ENCODE results near the gene MGAT2.
"Not testable (repeated sequence)": the region's sequence is repeated elsewhere in the genome, so short reads cannot be mapped to it uniquely, and the experiment has no call there.

MGAT2 gene

DNA sequence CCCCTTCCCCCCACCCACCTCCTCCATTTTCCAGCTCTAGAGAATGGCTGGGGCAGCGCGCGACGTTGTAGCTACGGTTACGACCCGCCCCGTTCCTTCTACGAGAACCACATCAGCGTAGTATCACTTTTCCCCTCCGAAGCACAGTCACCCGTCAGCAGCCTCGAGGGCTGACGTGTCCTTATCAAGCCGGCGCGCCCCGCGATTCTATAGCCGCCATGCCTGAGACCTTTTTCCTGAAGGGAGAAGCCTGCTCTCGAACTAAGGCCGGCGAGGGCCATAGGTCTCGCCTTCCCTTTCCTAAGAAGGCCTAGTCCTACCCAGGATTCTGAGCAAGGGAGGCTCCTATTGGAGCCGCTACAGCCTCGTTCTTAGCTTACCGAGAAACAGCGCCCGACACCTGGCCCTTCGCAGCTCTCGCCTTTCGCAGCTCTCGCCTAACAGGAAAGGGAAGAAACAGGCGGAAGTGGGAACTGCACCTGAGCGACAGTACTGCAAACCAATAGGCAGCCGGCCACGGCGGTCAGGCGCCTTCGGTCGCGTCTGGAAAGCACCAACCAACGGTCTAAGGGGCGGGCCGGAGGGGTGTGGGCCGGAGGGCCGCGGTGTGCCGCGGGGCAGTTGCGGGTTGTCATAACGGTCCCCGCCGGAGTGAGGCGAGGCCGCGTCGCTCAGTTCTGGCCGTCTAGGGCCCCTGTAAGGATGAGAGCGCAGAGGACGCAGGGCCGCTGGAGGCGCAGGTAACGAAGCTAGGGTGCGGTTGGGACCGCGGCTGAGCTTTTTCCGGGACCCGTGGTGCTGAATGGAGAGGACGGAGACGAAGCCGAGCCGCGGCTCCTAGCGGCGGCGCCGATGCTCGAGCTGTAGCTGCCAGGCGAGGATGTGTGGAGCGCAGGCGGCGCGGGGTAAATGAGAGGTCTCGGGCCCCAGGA is at the start of gene MGAT2, which contains the start of gene RPL36AL:
TSS of gene MGAT2 (plus strand) at position 618 of the 932 bp plus-strand sequence. CDS start 470 bp downstream, outside the sequence.
TSS of gene RPL36AL (minus strand) at position 445 of the 932 bp plus-strand sequence. CDS start 1,522 bp downstream, outside the sequence.
- DNase-seq (ENCODE audit: low spot score) = peak; percentile 97

GRCh38 chr14:49574038-49574437 is 46.6 kb upstream of the MGAT2 start:
- no peak for DNase-seq (ENCODE audit: low spot score)

DNA sequence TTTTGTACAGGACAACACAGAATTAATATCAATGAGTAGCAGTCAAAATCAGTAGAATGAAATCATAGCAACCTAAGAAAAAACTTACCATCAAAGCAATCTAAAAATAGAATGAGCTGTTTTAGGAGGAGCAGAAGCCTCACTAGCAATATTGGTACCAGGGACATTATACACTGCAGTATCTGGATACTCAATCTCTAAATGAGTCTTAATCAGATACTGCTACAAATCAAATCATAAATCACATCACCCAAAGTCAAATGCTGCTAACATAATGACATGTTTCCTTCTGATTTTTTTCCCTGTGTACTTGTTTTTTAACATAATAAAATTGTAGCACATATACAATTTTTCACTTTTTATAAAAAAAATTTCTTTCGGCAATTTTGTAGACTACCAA is 42.5 kb upstream of the MGAT2 start:
- DNase-seq (ENCODE audit: low spot score) = no peak

- no peak for DNase-seq (ENCODE audit: low spot score)
Measured at GRCh38 chr14:49579841-49580240, 40.8 kb upstream of the MGAT2 start.

- no peak for DNase-seq (ENCODE audit: low spot score)
Measured at GRCh38 chr14:49581209-49582112, 39.1 kb upstream of the MGAT2 start.

DNA sequence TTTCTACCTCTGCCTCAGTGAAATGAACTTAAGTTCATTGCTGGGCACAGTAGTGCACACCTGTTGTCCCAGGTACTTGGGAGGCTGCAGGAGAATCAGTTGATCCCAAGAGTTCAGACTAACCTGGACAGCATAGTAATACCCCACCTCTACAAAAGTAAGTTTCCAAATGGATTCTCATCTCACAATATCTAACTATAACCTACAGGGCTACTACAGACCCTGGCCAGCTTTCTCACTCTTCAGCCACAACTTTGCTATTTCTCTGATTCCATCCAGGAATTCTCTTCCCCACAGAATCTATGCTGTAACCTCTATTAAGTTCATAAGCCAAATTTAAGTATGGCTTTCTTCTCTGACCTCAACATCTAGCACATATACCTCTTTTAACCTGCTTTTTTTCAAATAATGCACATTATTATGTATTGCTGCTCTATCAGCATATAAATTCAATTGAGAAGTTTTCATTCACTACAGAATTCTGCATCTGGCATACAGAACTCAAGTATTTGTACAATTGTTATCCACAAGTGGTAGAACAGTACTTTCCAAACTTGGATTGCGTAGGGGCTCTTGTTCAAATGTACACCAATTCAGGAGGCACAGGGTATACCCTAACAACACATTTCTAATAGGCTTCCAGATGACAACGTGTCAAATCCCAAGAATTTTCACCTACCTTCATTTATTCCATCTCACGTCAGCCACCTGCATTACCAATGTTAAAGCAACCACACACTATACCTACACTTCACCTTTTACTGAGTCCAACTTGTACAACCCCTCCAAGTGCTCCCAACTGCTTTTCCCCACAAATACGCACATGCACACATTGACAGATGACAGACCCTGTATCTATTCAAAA is 38.3 kb upstream of the MGAT2 start:
- no peak for DNase-seq (ENCODE audit: low spot score)

DNA sequence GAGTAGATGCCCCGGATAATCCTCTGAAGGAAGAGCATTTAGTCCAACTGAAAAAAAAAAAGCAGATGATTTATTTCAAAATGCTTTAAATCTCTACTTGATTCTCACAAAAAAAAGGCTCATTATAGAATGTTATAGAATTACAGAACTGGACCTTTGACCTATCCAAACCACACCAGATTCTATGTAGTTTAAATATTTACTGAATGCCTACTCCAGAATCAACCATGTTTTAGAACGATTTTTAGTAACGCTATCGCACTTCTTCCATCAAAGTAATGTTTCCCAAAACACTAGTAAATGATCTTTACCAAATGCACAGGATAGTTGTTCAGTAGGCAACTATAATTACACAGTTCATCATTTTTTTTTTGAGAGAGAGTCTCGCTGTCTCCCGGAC is 37.0 kb upstream of the MGAT2 start:
- DNase-seq (ENCODE audit: low spot score) = no peak

DNA sequence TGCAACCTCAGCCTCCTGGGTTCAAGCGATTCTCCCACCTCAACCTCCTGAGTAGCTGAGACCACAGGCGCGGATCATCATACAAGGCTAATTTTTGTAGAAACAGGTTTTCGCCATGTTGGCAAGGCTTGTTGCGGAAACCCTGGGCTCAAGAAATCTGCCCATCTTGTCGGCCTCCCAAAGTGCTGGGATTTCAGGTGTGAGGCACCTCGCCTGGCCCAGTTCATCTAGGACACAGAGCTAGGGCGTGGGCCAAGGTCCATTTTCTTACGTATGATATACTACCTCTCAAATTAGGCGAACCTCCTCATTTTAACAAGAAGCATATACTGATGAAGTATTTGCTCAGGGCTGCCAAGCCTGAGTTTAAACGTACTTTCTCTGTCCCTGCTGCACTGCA is 36.5 kb upstream of the MGAT2 start:
- no peak for DNase-seq (ENCODE audit: low spot score)

- DNase-seq (ENCODE audit: low spot score) = not testable (repeated sequence)
Measured at GRCh38 chr14:49584981-49585640, 35.5 kb upstream of the MGAT2 start.

DNA sequence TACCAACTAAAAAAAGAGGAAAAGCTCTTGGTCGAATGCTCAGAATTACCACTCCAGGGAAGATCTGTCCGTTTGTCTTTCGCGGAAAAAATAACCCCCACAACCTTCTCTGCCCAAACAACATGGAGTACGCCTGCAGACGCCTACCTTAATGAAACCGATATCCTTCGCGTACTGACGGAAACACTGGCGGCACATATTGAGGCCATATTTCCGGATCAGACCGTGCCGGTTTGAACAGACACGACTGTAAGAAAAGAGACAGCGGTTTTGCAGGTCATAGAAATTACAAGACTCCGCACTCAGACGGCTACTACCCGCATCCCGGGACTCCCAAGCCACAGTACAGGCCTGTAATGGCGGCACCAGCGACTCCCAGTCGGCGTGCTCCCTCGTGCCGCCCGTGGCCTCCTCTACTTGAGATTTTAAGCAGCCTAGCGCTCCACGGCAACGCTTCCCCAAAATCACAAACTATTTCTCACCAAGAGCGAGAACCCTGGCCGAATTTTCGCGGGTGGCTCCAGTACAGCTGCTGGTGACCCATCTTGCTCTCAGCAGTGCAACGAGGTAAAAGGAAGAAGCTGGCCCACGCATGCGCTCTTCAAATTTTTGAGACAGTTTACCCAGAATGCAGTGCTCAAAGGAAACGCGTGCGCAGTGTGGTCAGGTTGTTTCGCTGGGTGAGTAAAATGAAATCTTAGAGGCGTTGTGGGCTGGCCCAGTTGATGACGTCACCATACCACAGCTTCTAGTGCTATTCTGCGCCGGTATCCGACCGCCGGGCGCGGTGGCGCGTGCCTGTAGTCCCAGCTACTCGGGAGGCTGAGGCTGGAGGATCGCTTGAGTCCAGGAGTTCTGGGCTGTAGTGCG is 34.6 kb upstream of the MGAT2 start, which contains the start of gene RPS29:
TSS of gene RPS29 (minus strand) at position 578 of the 870 bp plus-strand sequence. CDS start at position 544, 34 bp downstream.
- peak; percentile 99 for DNase-seq (ENCODE audit: low spot score)

DNA sequence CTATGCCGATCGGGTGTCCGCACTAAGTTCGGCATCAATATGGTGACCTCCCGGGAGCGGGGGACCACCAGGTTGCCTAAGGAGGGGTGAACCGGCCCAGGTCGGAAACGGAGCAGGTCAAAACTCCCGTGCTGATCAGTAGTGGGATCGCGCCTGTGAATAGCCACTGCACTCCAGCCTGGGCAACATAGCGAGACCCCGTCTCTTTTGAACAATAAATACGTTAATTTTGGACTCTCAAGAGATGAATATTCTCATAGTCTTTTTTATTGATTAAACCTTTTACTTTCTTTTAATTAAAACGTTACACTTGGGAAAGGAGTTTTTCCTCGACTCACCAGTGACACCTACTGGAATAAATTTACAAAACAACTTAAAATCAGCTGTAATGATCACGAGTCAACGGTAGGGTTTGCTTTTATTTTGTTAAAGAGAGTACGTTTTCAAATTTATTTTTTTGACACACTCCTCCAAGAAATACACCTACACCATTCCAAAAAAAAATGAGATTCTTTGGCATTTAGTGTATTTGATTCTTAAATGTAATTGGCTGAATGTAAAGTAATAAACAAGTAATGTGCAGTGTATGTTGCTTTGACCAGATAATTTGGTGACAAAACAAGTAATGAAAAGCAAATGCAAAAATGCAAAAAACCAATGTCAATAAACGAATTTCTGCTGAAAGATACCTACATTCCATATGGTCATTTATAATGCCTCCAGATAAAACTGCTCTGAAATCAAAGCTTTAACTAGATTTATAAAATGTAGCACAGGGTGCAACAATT is 33.7 kb upstream of the MGAT2 start:
- peak; percentile 81 for DNase-seq (ENCODE audit: low spot score)

DNA sequence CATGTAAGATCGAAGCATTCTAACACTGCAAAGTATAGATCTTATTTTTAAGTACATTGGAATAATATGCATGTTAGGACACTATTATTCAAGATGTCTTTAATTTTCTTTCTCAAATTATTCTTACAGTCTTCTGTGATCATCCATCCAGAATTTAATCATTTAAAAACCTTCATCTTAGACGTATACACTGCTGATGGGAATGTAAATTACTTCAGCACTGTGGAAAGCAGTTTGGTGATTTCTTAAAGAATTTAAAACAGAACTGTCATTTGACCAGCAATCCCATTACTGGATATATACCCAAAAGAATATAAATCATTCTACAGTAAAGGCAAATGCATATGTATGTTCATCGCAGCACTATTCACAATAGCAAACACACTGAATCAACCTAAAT is 31.2 kb upstream of the MGAT2 start:
- DNase-seq (ENCODE audit: low spot score) = no peak

- no peak for DNase-seq (ENCODE audit: low spot score)
Measured at GRCh38 chr14:49593016-49593415, 27.6 kb upstream of the MGAT2 start.

DNA sequence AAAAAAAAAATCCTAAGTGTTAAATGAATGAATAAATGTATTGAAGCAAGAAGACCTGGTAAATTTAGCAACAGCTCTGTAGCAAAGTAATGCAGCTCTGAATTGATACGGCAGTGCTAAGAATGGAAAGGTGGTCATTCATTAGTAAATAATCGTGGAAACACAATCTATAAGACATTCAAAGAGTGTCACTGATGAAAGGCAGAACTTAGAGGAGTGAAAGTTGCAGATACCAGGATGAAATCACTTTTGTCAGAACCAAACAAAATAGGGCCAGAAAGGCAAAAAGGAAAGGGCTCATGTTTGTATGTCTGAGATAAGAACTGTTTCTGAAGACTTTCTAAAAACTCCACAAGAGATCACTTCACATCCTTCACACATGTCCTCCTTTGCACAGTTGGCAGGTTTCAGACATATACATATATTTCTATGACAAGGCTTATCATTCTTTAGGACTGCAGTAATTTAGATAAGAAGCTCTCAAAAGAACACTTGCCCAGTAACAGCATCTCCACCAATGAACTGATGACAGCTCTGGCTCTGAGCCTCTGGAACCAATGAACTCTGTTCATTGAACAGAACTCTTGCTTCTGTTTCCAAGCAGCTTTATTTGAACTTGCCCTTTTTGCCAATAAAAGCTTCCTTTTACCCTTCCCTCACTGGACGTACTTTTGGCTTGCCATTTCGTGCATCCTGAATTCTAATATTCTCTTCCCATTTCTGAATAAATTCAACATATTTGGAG is 26.1 kb upstream of the MGAT2 start:
- DNase-seq (ENCODE audit: low spot score) = no peak

DNA sequence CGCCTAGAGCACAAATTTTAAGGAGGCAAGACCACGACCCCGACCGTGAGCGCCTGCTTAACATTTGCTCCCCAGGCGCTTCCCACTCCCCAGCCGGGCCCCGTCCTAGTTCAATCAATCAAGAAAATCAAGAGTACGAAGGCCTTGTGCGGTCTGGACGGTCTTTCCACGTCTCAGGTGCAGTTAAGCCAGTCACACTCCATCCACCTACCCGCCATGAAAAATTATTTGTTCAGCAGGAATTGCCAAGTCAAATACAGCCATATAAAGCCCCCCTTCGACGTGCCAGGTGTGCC is 22.5 kb upstream of the MGAT2 start:
- DNase-seq (ENCODE audit: low spot score) = no peak

DNA sequence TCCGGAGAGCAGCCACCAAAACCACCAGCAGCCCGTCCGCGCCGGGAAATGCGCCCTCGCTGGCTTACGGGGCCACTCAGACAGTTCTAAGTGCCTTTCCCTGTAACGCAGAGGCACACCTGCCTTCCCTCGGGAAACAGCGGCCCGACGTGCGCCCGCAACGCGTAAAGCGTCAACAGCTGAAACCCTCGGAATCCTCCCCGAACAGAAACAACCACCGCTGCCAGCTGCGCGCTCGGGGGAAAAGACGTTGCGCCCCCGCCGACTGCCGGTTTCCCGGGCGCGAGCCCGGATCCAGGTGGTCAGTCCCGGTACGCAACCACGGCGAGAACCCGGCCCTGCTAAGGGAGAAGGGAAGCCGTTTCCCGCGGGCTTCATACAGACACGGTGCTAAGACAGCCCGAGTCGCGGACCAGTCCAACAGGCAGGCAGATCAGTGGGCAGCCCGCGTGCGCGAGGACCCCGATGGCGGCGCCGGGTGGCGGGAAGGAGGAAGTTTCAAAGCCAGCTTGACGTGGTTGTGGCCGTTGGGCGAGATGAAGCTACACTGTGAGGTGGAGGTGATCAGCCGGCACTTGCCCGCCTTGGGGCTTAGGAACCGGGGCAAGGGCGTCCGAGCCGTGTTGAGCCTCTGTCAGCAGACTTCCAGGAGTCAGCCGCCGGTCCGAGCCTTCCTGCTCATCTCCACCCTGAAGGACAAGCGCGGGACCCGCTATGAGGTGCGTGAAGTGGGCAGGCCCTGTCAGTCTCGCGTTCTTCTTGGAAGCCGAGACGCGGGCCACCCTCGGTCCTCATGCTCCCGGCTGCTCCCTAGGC is 21.9 kb upstream of the MGAT2 start, which contains the start of gene LRR1:
TSS of gene LRR1 (plus strand) at position 456 of the 816 bp plus-strand sequence. CDS start at position 537, 81 bp downstream.
- DNase-seq (ENCODE audit: low spot score) = peak; percentile 86

DNA sequence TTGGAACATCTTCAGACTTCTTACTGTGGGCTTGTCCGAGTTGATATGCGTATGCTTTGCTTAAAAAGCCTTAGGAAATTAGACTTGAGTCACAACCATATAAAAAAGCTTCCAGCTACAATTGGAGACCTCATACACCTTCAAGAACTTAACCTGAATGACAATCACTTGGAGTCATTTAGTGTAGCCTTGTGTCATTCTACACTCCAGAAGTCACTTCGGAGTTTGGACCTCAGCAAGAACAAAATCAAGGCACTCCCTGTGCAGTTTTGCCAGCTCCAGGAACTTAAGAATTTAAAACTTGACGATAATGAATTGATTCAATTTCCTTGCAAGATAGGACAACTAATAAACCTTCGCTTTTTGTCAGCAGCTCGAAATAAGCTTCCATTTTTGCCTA is 13.0 kb upstream of the MGAT2 start:
- DNase-seq (ENCODE audit: low spot score) = no peak

GRCh38 chr14:49612251-49612650 is 8.3 kb upstream of the MGAT2 start:
- DNase-seq (ENCODE audit: low spot score) = no peak

Data from CD4-positive, alpha-beta T cell treated with Interleukin-15 for 4 hours (primary cell).